HT-29 (cell line): ENCODE measurements around the gene POU2F3. TPM values are rescaled to one million over a fixed set of nuclear protein-coding genes. Genes with fewer than 3 reads are reported as not detected.

Experiments used
- DNase-seq: peaks from one replicate; pipeline ENCODE4 v3.0.0-alpha.2; 2015; ENCODE audit warnings: low spot score
- total RNA-seq: library from RNA; depleted of rRNA; stranded (reverse); fragments of >200 nt; shearing (Covaris generic); gene quantifications from 2 replicates; pipeline ENCODE4 v1.2.3, GENCODE V29; 2014

POU2F3 gene
- total RNA-seq, 1 experiment from 2014 or later = 0.28 TPM

GRCh38 chr11:120210626-120211521 lies 29.1 kb upstream of the POU2F3 start, which contains the start of gene OAF:
Gene OAF, plus strand, starts transcription at chr11:120211032. Its CDS starts 248 bp downstream, at chr11:120211280.
- peak; percentile 74 for DNase-seq

GRCh38 chr11:120211522-120212258 lies 28.2 kb upstream of the POU2F3 start:
- peak; percentile 59 for DNase-seq

GRCh38 chr11:120212259-120212878 lies 27.6 kb upstream of the POU2F3 start:
- peak; percentile 39 for DNase-seq

DNA sequence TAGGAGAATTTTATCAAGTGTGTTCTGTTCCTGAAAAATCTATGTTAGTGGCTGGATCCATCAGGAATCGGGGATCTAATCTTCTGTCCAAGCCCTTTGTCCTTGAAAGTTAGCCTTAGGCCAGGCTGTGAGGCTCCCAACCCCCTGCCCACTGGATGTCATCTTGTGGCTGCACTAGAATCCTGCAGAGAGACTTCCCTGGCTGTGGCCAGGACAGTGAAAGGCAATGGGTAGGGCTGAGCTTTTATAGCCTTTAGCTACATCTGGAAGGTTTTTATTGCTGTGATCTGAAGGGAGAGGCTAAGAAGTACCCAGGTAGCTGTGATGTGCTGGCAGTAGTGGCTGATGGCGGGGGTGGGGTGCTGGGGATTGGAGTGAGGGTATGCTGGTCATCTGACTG lies 27.0 kb upstream of the POU2F3 start:
- DNase-seq = peak; percentile 54

DNA sequence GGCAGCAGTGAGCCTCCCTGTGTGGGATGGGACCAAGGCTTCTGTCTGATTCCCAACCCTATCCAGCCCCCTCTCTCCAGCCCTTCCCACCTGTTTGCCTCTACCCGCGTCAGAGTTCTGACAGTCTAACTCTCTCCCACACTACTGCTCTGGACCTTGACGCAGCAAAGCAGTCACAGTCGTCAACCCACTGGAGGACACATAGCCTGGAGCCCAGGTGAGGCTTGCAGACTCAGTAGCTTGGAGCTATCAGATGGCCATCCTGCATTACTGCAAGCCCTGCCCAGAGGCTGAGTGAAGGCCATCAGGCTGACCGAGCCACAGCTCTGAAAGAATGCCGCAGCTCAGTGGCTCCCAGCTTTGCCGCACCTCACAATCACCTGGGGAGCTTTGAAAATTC lies 25.4 kb upstream of the POU2F3 start:
- DNase-seq = no peak

DNA sequence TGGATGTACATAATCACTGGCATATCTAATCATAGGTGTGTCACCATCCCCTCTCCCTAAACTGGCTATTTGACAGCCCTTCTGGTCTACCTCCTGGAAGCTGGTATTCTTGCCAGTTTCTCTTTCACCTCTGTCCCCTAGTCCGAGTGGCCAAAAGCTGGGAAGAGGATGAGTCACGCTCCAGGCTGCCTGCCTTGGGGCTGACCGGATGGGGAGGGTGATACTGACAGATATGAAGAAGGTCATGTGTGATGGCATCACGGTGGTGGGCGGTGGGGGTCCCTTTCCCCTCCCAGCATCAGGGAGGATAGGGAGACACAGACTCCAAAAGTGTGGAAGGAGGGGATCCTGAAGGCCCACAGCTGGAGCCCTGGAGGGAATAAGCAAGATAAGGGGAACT lies 24.3 kb upstream of the POU2F3 start:
- DNase-seq = peak; percentile 26

DNA sequence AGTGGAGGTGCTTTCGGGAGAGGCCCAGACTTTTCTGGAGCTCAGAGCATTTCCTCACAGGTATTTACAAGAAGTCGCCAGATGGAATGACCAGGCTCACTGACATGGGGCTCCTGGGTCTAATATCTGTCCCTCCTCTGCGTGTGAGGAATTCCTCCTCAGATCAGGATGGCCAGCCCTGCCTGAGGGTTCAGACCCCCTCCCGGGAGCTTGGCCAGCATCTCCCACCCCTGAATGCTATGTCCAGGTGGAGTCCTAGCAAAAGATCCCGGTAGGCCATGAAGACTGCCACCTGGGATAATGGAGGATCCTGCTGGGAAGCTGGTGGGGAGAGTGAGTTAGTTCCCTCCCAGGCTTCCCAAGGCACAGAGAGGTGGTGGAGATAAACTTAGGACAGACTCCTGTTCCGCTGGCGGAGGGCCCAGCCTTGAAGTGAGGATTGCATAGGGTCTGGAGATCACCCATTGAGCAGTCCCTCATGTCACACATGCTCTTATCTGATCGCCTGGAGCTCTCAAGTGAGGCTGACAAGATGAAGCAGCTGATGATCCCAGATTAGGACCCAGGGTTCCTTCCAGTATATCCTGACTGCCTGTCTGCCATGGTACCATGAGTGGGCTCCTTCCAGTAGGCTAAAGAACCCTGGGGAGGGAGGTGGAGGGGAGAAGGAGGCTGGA lies 23.4 kb upstream of the POU2F3 start:
- no peak for DNase-seq

GRCh38 chr11:120217526-120217925 lies 22.4 kb upstream of the POU2F3 start:
- no peak for DNase-seq

DNA sequence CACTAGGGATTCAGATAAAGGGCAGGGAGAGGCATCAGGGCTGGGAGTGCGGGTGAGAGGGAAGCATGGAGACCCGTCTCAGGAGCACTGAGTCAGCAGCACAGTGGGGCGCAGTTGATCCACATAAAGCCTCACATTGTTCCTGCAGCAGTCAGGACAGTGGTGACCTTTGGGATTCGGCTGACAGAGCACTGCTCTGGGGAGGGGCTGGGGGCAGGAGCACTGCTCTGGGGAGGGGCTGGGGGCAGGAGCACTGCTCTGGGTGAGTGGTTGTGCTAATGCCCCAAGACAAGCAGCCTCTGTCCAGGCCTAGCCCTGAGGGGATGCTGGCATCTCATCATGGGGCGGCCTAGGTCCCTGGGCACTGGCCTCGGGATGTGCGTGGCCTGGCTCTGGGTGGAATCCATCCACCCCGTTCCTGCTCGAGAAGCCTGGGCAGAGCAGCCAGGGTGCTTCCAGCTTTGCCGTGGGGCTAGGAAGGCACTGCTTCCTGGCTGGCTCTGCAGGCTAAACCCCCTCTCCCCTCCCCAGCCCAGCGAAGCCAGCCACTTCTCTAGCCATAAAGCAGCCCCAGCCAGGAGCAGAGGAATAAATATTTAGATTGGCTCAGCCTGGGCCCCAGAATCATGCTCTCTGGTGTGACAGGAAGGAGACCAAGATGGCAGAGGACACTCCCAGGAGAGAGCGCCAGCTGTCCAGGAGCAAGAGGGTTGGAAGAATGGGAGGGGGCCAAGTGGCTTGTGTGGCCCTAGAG lies 21.8 kb upstream of the POU2F3 start:
- no peak for DNase-seq

GRCh38 chr11:120218695-120219033 lies 21.3 kb upstream of the POU2F3 start:
- DNase-seq = no peak

DNA sequence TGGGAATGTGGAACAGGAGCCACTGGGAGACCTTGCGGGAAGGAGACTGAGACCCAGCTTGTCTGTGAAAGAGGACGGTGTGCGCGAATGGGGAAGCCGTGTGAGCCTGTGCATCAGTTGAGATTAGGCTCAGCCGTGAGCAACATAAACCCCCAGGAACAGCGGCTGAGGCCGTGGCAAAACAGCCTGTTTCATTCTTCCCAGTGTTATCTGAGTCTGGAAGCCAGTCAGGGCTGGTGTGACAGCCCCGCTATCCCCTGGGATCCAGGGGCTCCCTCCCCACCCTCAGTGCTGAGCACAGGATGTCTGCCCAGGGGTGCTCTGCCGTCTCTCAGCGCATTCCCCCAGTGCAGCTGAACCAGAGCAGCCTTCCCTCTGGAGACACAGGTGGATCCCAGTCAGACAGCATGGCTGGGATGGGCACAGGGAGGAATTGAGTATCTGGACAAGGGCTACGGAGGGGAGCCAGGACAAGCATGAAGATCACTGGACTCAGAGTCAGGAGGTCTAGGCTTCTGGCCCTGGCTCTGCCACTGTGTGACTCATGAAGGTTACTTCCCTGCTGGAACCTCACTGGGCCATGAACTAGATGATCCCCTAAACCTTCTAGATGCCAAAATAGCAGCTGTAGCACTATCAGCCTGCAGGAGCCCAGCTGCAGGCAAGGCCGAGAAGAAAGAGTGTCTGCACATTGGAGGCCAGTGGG lies 20.6 kb upstream of the POU2F3 start:
- DNase-seq = no peak

GRCh38 chr11:120219938-120220746 lies 19.8 kb upstream of the POU2F3 start:
- no peak for DNase-seq

- no peak for DNase-seq
These were observed 19.2 kb upstream of the POU2F3 start for GRCh38 chr11:120220747-120221037.

- peak; percentile 72 for DNase-seq
These were observed 18.7 kb upstream of the POU2F3 start for GRCh38 chr11:120221115-120221752.

DNA sequence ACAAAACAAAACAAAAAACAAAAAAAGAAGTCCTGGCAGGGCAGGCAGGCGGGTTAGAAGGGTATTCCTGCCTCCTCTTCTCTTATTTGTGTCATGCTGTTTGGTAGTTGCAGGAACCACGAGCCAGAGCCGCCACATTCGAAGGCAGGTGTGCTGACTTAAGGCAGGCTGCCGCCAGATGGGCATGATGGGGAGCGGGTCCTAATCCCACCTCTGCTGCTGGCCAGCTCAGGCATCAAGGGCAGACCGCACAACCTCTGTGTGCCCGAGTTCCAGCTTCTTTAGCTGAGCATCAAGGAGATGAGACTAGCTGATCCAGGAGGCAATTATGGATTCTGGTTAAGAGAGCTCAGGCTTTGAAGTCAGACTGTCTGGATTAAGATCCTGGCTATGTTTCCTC lies 17.0 kb upstream of the POU2F3 start:
- DNase-seq = no peak

- no peak for DNase-seq
These were observed 16.1 kb upstream of the POU2F3 start for GRCh38 chr11:120223793-120224192.

DNA sequence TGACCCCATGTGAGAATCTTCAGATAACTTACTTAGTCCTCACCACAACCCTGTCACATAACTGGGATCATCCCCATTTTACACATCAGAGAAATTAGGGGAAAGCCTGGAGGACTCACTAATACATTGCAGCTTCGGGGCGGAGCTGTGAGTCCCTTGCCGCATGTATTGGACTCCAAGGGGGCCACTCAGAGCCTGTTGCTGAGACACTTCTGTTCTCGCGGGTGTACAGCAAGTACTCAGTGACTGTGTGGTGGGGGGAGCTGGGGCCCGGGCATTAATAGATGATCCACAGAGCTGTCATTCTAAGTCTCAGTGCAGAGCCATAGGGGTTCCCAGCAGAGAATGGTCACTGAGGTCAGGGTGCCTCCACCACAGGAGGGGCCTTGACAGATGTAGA lies 15.6 kb upstream of the POU2F3 start:
- no peak for DNase-seq

GRCh38 chr11:120224972-120225909 lies 14.7 kb upstream of the POU2F3 start:
- DNase-seq = no peak
